GM18873 (cell line): ENCODE measurements around the gene YBEY.
A peak's percentile ranks its signal among the peaks of the same experiment; 100 is the strongest.
"Not testable (repeated sequence)": the region's sequence is repeated elsewhere in the genome, so short reads cannot be mapped to it uniquely, and the experiment has no call there.

Experiments
- ATAC-seq: cut with Tn5 transposase; IDR thresholded peaks from one replicate; pipeline ENCODE4 v1.9.1; 2021; ENCODE audit warnings: mild to moderate bottlenecking, moderate library complexity, moderate number of reproducible peaks; ENCODE audit not compliant: unreplicated experiment, low FRiP score

YBEY gene

DNA sequence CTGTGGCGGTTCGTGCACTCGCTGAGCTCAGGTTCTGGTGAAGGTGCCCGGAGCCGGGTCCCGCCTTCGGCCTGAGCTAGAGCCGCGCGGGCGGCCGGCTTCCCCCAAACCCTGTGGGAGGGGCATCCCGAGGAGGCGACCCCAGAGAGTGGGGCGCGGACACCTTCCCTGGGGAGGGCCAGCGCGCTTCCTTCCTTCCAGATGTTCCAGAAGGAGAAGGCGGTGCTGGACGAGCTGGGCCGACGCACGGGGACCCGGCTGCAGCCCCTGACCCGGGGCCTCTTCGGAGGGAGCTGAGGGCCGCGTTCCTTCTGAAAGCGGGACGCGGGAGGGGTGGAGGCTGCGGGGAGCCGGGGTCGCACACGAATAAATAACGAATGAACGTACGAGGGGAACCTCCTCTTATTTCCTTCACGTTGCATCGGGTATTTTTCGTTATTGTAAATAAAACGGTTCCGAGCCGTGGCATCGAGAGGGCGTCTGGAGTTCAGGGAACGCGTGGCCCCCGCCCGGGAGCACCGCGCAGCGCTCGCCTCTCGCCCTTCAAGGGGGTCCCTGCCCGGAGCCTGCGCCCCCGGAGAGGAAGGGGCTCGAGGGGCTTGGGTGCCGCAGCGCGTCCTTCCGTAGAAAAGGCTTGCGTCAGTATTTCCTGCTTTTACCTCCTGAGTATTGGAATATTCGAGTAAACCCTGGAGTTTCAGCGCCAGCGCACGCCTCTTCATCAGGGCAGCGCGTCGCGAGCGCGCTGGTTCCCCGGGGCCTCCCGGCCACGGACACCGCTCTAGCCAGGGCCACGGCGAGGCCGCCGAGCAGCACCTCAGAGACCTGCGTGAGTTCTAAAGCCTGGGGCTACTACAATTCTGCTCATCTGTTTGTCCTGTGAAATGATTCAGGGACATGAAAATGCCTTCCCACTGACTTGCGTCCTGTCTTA is 11.5 kb downstream of the YBEY start:
- no peak for ATAC-seq

DNA sequence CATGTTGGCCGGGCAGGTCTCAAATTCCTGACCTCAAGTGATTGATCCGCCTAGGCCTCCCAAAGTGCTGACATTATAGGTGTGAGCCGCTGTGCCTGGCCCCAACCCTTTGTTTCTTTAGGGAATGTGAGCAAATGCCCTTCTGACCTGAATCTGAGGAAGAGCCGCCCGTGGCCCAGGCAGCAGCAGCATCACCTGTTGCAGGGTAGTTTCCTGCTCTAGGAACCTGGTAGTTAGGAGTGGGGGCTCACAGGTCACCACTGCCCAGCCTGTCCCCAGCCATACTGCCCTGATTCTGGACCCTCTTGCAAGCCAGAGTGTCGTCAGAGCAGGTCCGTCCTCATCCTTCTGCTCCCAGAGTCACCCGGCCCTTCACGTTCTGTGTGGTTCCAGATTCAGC is 13.0 kb downstream of the YBEY start:
- ATAC-seq: no peak

DNA sequence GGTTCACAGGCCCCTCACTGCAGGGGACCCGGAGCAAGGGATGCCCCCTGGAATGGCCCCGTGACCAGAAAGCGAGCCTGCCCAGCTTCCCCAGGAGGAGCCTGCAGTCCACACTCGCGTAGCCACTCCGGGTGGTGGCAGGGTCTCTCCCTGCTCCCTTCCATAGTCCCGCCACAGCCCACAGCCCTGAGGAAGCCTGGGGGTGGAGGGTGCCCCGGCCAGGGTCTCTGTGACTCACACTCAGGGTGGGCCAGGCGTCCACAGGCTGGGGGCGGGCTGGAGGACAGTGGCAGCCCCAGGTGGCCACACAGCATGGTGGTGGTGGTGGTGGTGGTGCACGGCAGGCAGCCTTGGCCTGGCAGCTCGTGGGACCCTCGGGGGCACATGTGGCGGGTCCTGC is 15.6 kb downstream of the YBEY start:
- ATAC-seq: no peak

DNA sequence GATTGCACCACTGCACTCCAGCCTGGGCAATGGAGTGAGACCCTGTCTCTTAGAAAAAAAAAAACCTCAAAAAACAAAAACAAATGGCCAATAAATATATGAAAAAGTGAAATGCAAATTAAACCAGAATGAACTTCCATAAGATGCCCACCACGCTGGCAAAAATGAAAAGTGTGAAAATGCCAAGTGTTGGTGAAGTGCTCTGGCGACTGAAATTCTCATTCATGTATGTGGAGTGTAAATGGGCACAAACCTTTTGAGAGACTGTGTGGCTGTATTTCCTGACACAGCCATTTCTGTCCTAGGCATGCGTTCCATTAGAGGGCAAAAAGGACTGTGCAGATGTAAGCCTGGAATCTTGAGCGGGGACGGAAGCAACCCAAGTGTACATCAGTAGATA is 18.3 kb downstream of the YBEY start:
- no peak for ATAC-seq

DNA sequence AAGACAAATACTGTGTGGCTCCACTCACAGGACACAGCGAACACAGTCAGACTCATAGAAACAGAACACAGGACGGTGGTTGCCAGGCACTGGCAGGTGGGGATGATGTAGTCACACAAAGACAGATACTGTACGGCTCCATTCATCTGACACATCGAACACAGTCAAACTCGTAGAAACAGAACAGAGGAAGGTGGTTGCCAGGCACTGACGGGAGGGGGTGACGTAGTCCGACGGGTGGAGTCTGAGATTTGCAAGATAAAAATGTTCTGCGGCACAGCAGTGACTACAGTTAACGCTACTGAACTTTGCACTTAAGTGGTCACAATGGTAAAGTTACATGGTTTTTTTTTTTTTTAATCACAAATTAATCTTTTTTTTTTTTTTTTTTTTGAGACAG is 18.8 kb downstream of the YBEY start:
- ATAC-seq: no peak

DNA sequence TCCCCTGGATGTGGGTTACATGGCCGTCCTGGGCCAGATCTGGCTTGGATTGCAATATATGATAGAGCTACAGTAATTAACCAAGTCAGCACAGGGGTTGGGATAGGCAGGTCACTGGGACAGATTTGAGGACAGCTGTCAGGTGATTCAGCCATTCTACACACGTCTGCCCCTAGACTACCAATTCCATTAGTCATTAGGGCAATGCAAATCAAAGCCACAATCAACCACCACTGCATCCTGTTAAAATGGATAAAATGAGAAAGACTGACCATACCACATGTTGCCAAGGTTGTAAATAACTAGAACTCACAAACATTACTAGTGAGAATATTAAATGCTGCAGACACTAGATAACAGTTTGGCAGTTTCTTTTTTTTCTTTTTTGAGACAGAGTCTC is 21.5 kb downstream of the YBEY start:
- no peak for ATAC-seq

DNA sequence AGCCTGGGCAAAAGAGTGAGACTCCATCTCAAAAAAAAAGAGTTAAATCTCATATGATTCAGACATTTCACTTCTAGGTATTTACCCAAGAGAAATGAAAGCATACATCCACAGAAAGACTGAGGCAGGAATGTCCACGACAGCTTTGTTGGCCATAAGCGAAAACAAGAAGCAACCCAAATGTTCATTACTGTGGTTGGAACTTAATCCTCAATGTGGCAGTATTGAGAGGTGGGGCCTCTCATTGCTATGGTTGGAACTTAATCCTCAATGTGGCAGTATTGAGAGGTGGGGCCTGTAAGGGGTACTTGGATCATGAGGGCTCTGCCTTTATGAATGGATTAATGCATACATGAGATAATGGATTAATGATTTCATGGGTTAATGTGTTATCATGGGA is 22.3 kb downstream of the YBEY start:
- no peak for ATAC-seq

DNA sequence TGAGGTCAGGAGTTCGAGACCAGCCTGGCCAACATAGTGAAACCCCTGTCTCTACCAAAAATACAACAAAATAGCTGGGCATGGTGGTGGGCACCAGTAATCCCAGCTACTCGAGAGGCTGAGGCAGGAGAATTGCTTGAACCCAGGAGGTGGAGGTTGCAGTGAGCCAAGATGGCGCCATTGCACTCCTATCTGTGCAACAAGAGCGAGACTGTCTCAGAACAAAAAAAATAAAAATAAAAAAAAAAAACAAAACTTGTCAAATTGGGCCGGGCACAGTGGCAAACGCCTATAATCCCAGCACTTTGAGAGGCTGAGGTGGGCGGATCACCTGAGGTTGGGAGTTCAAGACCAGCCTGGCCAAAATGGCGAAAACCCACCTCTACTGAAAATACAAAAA is 24.1 kb downstream of the YBEY start:
- ATAC-seq: not testable (repeated sequence)

DNA sequence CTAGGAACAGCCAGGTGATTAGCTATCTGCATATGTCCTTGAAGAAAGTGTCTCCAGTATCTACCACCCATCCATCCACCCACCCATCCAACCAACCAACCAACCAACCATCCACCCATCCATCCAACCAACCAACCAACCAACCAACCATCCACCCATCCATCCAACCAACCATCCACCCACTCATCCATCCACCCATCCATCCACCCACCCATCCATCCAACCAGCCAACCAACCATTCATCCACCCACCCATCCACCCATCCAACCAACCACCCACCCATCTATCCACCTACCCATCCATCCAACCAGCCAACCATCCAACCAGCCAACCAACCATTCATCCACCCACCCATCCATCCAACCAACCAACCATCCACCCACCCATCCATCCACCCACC is 25.4 kb downstream of the YBEY start:
- ATAC-seq: no peak

DNA sequence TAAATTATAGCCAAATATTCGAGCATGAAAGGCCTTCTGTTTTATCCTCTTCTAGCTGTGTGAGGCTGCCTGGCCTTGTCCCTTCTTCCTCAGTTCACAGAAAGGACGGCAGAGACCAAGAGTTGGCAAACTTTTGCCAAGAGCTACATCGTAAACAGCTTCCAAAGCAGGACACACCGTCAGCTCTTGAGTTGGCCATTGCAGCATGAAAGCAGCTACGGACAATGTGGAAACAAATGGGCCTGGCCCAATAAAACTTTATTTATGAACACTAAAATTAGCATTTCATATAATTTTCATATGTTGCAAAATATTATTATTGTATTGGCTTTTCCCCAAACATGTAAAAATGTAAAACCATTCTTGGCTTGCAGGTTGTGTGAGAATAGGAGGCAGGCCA is 26.8 kb downstream of the YBEY start:
- no peak for ATAC-seq

DNA sequence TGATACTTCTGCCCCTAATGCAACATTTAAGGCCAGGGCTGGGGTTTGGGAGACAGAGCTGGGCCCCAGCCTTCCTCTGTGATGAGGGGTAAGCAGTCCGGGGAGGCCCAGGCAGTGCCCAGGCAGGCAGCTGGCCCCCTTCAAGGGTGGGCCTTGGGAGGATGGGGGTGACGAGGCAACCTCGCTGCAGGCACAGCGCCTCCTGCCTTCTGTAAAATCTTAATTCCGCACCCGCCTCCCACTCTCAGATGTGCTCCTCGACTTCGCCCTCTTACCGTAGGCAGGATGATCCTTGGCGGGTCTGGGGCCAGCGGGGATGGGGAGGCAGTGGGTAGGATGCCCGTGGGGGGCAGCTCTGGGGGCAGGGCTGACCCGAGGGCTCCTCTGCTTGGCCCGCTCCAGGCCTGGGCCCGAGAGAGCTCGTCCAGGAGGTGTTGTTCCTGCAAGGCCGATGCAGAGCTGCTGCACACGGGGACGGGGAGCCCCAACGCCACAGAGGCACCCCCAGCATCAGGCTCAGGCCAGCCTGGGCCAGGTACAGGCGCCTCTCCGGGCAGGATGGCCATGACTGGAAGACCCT is 28.4 kb downstream of the YBEY start:
- ATAC-seq: no peak

DNA sequence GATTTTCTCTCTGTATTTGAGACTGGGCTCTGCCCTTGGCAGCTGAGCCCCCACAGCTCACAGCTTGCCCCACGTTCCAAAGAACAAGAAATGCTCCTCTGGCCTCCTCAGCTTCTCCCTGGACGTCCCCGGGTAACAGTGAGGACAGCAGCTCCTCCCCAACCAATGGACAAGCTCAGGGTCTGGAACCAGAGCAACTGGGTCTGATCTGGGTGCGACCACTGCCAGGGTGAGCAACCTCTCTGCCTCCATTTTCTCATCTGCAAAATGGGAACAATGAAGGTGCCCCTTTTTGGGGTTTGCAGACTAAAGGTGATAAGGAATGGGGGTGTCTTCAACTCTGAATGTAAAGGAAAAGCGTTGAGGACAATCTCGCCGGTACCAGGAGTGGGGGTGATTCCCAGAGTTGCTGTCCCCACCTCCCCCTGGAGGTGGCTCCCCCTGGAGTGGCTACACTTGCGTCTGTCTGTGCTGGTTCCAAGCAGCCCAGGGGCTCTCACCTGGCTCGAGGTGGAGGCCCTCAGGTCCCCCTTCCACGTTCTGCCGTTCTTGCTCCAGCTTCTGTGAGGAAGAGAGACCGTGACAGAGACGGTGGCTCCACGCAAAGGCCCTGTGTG is 30.7 kb downstream of the YBEY start:
- ATAC-seq: no peak

DNA sequence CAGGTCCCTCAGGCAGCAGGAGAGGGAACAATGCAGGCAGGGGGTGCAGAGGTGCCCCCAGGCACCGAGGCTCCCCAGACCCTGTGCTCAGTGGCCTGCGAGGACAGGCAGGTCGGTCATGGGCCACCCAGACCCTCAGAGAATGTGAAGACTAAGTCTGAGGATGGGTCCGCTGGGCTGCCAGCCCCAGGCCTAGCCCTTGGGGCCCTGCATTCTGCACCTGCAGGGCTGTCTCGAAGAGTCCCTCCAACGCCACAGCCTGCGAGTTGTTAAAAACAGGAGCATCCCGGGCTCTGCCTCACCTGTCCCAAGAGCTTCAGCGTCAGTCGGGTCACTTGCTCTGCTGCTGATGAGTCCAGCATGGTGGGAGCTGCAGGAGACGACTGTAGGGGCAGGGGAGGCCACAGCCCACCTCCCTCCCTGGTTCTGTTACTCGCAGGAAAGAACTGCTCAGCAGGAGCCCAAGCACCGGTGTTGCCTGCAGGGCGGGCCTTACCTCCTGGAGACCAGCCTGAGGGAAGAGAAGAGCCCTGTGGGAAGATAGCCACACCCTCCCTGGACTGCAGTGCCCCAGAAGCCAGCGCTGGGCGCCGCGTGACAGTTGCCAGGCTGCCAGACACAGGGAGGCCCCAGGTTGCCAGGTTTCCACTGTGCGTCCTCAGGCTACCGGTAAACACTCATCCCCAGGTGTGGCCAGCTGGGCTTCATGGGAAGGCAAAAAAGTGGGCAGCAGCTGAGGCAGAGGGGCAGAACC is 31.7 kb downstream of the YBEY start:
- no peak for ATAC-seq

DNA sequence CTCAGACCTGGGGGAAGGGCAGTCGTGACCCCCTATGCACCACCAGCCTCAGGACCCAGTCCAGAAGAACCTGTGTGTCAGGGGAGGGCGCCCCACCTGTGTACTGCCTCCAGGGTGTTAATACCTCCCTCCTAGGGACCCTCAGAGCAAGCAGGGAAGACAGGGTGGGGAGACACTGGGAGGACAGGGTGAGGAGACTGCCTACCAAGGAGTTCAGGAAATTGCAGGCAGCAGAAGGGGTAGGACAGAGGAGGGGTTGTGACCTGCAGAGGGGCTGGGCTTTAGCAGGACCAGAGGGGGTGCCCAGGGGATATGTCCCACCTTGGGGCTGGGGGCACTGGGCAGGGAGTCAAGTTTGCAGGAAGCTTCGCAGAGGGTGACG is 32.3 kb downstream of the YBEY start:
- no peak for ATAC-seq

DNA sequence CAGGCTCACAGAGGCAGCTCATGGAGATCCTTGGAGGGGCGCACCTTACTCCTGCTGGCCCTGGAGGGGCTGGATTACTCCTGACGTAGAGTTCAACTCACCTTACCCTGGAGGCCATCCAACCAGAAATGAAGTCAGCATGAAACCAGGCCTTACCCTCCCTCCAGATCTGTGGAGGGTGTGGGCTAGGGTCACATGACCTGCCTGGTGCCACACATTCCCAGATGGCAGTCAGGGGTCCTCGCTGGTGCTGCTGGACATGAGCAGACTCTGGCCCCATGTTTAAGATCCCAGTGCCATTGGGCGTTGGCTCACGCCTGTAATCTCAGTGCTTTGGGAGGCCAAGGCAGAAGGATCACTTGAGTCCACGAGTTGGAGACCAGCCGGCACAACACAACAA is 33.0 kb downstream of the YBEY start:
- ATAC-seq: no peak

DNA sequence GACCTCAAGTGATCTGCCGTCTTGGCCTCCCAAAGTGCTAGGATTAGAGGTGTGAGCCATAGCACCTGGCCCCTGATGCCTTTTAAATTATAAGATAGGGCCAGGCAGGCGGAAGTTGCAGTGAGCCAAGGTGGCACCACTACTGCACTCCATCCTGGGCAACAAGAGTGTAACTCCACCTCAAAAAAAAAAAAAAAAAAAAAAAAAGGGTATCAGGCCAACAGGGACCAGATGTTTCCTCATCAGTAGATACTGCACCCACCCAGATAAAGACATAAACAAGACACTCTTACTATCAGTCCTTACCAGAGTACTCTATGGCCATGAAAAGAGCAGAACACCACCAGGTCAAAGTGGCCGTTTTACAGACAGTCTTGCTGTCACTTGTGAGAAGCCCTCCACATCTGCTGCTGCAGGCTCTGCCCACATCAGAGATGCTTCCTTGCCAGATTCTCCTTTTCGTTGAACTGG is 34.2 kb downstream of the YBEY start:
- no peak for ATAC-seq

DNA sequence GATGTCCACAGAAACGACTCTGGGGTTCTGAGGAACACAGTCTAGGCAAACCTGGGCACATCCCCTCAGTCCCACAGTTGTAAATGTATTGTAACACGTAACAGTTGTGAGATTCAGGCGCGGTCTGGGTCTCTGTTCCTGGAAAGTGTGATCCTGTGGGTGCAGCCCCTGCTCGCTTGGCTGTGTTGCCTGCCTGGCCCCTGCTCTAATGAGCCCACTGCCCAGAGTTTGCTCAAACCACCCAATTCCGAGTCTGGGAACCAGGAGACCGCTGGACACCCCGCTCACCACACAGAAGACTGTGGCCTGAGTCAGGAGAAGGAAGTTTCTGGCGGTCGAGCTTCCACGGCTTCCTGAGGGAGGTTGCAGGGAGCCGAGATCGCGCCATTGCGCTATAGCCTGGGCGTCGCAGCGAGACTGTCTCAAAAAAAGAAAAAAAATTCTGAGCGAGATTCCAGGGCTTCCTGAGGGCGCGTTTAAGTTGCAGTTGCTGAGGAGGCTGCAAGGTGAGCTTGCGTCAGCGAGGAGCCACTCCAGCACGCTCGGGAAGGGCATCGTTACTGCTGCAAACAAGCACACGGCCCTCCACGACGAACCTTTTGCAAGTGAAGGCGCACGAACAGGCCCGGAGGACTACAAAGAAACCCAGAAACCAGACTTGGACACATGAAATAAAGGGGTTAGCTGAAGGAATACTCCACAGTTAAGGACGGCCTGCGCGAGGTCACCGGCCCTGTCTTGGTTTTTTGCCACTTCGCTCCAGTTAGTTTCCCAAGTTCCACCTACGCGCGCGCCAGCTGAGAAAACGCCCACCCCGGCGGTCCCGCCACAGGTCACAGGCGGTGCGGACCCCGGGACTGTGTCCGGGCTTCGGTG is 36.4 kb downstream of the YBEY start:
- no peak for ATAC-seq

DNA sequence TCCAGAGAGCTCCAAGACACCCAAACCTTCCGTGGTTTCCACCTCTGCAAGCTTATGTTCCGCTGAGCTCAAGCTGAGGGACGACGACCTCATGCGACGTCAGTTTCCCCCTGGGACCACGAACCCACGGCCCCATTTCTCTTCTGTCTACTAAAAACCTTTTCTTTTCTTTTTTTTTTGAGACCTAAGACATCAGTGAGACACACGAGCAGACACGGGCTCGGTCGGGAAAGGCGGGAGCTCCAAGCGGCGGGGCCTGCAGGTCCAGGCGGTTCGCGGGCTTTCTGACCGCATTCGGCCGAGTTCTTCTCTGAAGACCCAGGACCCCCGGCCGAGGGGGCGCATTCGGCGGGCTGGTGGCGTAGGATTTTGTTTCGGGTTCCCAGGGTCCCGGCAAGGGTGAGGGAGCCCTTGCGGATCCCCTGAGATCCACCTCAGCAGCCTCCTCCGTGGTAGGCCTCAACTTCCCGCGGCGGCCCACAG is 37.1 kb downstream of the YBEY start:
- ATAC-seq: no peak

DNA sequence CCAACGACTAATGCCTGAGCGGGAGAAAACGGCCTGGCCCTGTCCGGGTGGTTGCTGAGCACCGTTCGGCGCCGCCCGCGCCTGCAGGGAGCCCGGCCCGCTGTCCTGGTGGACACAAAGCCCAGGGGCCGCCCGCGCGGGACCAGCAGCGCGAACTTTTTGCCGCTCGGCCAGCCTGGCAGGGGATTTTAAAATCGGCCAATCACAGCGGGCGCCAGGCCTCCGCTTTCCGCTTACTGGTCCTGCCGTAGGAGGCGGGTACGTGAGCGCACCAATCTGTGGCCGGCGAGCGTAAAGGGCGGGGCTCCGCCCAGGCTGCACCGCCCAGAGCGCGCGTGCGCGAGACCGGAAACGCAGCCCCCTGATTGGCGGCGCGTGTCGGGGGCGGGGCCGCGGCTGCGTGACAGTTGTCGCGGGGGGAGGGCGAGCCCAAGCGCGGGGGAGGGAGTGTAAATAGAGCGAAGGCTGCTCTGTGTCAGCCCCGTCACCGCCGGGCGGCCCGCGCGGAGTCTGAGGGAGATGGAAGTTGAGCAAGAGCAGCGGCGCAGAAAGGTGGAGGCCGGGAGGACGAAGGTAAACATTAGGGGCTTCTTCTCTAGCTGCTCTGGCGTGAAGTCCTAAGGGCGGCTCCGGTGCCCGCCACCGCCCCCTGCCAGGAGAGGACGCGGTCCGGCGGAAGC is 37.7 kb downstream of the YBEY start, which contains the start of the genes C21orf58 and PCNT:
C21orf58 (minus strand) TSS at position 161 of the 680 bp plus-strand sequence. CDS start 1,132 bp downstream, outside the sequence.
PCNT (plus strand) TSS at position 447 of the 680 bp plus-strand sequence; CDS start at position 520, 73 bp downstream.
- peak; percentile 83 for ATAC-seq
